OCI-LY3 (cell line): ENCODE measurements around the gene GRAMD4.
"Not testable (repeated sequence)": the region's sequence is repeated elsewhere in the genome, so short reads cannot be mapped to it uniquely, and the experiment has no call there.

ENCODE experiments used
- H2AFZ ChIP-seq: fragments of 200-600, 300-600 bp; shearing (Covaris generic); 2 replicates; pipeline ENCODE4 v1.6.0; 2014; ENCODE audit warnings: antibody characterized with exemption, low read depth, low read length
- H3K27ac ChIP-seq: fragments of 200-600, 300-600 bp; sonication (generic); 2 replicates; pipeline ENCODE4 v1.5.1; 2014; ENCODE audit warnings: mild to moderate bottlenecking, low read length, moderate library complexity, mixed read lengths
- H3K27me3 ChIP-seq: fragments of 200-600, 300-600 bp; sonication (generic); 2 replicates; pipeline ENCODE4 v1.6.1; 2014; ENCODE audit warnings: low read depth, low read length, mixed read lengths
- H3K36me3 ChIP-seq: fragments of 200-600, 300-600 bp; sonication (generic); replicated peaks from 2 replicates; pipeline ENCODE3; 2014; ENCODE audit warnings: low read depth, low read length, mixed read lengths
- H3K4me1 ChIP-seq: fragments of 300-600, 200-600 bp; sonication (generic); 2 replicates; pipeline ENCODE4 v1.6.1; 2014; ENCODE audit warnings: low read length, mixed read lengths
- H3K4me2 ChIP-seq: fragments of 200-600, 300-600 bp; sonication (generic); 2 replicates; pipeline ENCODE4 v1.6.1; 2014; ENCODE audit warnings: low read length, mixed read lengths
- H3K4me3 ChIP-seq: fragments of 300-600, 200-600 bp; sonication (generic); 2 replicates; pipeline ENCODE4 v1.5.1; 2014; ENCODE audit warnings: antibody characterized with exemption, mild to moderate bottlenecking, low read length, moderate library complexity
- H3K79me2 ChIP-seq: fragments of 300-600, 200-600 bp; shearing (Covaris generic); 2 replicates; pipeline ENCODE4 v1.6.1; 2014; ENCODE audit warnings: mild to moderate bottlenecking, low read length, mixed read lengths
- H3K9ac ChIP-seq: fragments of 300-600, 200-600 bp; shearing (Covaris generic); 2 replicates; pipeline ENCODE4 v1.6.0; 2014; ENCODE audit warnings: mild to moderate bottlenecking, low read length, moderate library complexity
- H3K9me3 ChIP-seq: fragments of 200-600, 300-600 bp; shearing (Covaris generic); 2 replicates; pipeline ENCODE4 v1.6.1; 2014; ENCODE audit warnings: low read length, mixed read lengths; ENCODE audit not compliant: insufficient read depth
- H4K20me1 ChIP-seq: fragments of 200-600, 300-600 bp; sonication (generic); 2 replicates; pipeline ENCODE4 v1.6.1; 2016; ENCODE audit warnings: low read length, mixed read lengths; ENCODE audit not compliant: insufficient read depth
- CTCF ChIP-seq: fragments of 200-600, 300-600 bp; sonication (generic); IDR thresholded peaks from 2 replicates; pipeline ENCODE4 v1.5.1; 2014; ENCODE audit warnings: antibody characterized with exemption, low read length, low read depth
- EZH2phosphoT487 ChIP-seq: fragments of 200-600 bp; shearing (Covaris generic); IDR thresholded peaks from 2 replicates; pipeline ENCODE4 v1.6.1; 2018; ENCODE audit warnings: antibody characterized with exemption, mixed run types, low read depth

GRAMD4 gene

GRCh38 chr22:46617986-46618647, 2.1 kb upstream of the GRAMD4 start:
- no peak overlapping the region for H2AFZ ChIP-seq
- H3K79me2 ChIP-seq = peaks cover 38% of the 10 kb centered on the region
- no peaks in the 10 kb centered on the region for H3K9me3 ChIP-seq
- peaks cover 10% of the 10 kb centered on the region for H3K4me1 ChIP-seq
- no peak overlapping the region for H3K4me2 ChIP-seq
- H4K20me1 ChIP-seq = peaks cover 72% of the 10 kb centered on the region
- H3K9ac ChIP-seq = no peak overlapping the region
- peaks cover 8% of the 10 kb centered on the region for H3K36me3 ChIP-seq
- H3K27ac ChIP-seq = no peak overlapping the region
- no peak for TF ChIP-seq EZH2phosphoT487
- no peak for TF ChIP-seq CTCF
- H3K27me3 ChIP-seq = 0 out of 2 replicates have a peak, but pooled peaks cover 3% of the 10 kb centered on the region
- no peak overlapping the region for H3K4me3 ChIP-seq

- no peaks in the 10 kb centered on the region for H3K9me3 ChIP-seq
- no peak overlapping the region for H3K4me3 ChIP-seq
- no peak overlapping the region for H3K9ac ChIP-seq
- peaks cover 33% of the 10 kb centered on the region for H3K79me2 ChIP-seq
- no peak overlapping the region for H3K27ac ChIP-seq
- peaks cover 72% of the 10 kb centered on the region for H4K20me1 ChIP-seq
- H2AFZ ChIP-seq = no peak overlapping the region
- H3K4me1 ChIP-seq = peaks cover 4% of the 10 kb centered on the region
- H3K27me3 ChIP-seq = 0 out of 2 replicates have a peak, but pooled peaks cover 3% of the 10 kb centered on the region
- no peak overlapping the region for H3K4me2 ChIP-seq
- no peak for TF ChIP-seq EZH2phosphoT487
- no peak for TF ChIP-seq CTCF
- peaks cover 6% of the 10 kb centered on the region for H3K36me3 ChIP-seq
Measured at GRCh38 chr22:46618667-46619066, 1.5 kb upstream of the GRAMD4 start.

GRCh38 chr22:46619240-46619829, 851 bp upstream of the GRAMD4 start:
- H3K9ac ChIP-seq = no peak overlapping the region
- TF ChIP-seq EZH2phosphoT487 (no peak), CTCF (no peak)
- no peak overlapping the region for H3K4me2 ChIP-seq

GRCh38 chr22:46620588-46621242, 529 bp downstream of the GRAMD4 start:
- H4K20me1 ChIP-seq = peaks cover 72% of the 10 kb centered on the region
- no peaks in the 10 kb centered on the region for H3K4me1 ChIP-seq
- peaks cover 29% of the 10 kb centered on the region; the same call in 1 of the 2 replicates for H3K79me2 ChIP-seq
- no peaks in the 10 kb centered on the region for H3K36me3 ChIP-seq
- TF ChIP-seq CTCF = no peak
- no peak overlapping the region for H3K4me2 ChIP-seq
- no peak overlapping the region for H3K27ac ChIP-seq
- H3K4me3 ChIP-seq = no peak overlapping the region
- H3K9ac ChIP-seq = no peak overlapping the region
- no peaks in the 10 kb centered on the region for H3K27me3 ChIP-seq
- no peaks in the 10 kb centered on the region for H3K9me3 ChIP-seq
- no peak overlapping the region for H2AFZ ChIP-seq

More at GRCh38 chr22:46619240-46619829, 851 bp upstream of the GRAMD4 start:
- Histone ChIP-seq H3K36me3 (no peaks in the 10 kb centered on the region), H3K4me3 (no peak overlapping the region), H3K79me2 (peaks cover 26% of the 10 kb centered on the region), H2AFZ (no peak overlapping the region), H3K4me1 (no peaks in the 10 kb centered on the region), H3K9me3 (no peaks in the 10 kb centered on the region), H3K27me3 (0 out of 2 replicates have a peak, but pooled peaks cover 3% of the 10 kb centered on the region), H4K20me1 (peaks cover 70% of the 10 kb centered on the region), H3K27ac (no peak overlapping the region)

GRCh38 chr22:46621243-46621930, 1.2 kb downstream of the GRAMD4 start:
- not testable (repeated sequence) for H3K4me1 ChIP-seq, H3K4me3 ChIP-seq, H3K27ac ChIP-seq, H2AFZ ChIP-seq, H3K9me3 ChIP-seq, H3K36me3 ChIP-seq, H3K9ac ChIP-seq, H3K4me2 ChIP-seq, H3K27me3 ChIP-seq
- H4K20me1 ChIP-seq = peaks cover 79% of the 10 kb centered on the region
- peaks cover 31% of the 10 kb centered on the region; the same call in 1 of the 2 replicates for H3K79me2 ChIP-seq
